Measurements from ENCODE around the gene TENM4.

DNA sequence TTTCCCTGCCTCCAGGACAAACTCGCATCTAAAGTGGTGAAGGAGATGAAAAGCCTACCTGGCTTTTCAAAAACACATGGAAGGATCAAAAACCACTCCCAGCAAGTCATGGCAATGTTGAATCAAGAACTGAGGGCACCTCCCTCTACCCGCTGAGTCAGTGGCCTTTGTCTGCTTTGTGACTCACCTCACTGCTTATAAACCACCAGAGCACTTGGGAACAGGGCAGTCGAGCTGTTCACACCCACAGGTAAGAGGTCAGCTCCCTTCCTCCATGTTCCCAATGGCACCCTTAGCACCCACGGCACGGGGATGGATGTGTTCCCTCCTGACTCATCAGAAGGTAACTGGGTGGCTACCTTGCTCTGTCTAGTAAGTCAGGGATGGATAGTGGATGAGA is 21.7 kb downstream of the TENM4 start:
- no peak for TF ChIP-seq CTCF (IDR thresholded peaks at IDR 0.05)
- TF ChIP-seq POLR2A (IDR thresholded peaks at IDR 0.05), result no peak

Data from heart left ventricle (tissue), 13 donors.